ENCODE measurements around the gene HDAC7.

Gene HDAC7

GRCh38 chr12:47819896-47820630 is at the start of gene HDAC7:
HDAC7 (minus strand) TSS chr12:47819903; CDS start chr12:47819785, 118 bp downstream.
- peak; percentile 68 to 76 for DNase-seq

DNA sequence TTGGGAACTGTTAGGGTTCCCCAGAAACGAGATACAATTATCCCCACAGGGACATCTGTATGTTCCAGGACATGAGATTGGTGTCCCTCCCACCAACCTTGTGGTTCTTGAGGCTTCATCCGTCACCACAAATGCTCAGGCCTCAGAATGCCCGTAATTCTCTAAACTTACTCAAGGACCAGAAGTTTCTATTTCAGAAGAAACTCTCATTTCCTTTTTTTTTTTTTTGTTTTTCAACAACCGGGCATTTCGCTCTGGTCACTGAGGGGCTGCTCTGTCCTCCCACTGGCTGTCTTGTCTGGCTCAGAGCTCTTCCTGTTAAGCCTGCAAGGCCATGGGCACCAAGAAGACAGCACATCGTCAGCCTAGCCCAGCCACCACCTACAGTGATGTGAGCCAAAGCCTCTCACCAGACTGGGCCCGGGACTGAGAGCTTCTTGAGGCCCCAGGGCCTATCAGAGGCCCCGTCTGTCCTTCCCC is 48.9 kb upstream of the HDAC7 start:
- DNase-seq: no peak

DNA sequence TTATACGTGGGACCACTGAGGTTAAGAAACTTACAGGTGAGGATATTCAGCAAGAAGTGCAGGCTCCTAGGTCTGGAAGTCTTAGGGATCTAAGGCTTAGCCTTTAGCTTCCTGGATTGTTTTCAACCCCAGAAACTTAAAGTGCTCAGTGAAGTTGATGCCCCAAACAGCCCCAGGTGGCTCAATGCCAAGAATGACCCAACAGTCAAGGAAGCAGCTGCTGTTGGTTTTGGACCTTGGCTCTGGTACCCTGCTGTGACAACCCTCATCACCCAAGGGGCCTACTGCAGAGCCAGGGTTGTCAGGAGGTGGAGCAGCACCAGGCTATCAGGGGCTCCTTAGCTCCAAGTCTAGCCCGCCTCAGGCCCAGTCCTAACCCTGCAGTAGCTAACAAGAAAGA is 48.3 kb upstream of the HDAC7 start:
- no peak for DNase-seq

- DNase-seq: no peak
These were observed 47.8 kb upstream of the HDAC7 start for GRCh38 chr12:47867495-47867941.

DNA sequence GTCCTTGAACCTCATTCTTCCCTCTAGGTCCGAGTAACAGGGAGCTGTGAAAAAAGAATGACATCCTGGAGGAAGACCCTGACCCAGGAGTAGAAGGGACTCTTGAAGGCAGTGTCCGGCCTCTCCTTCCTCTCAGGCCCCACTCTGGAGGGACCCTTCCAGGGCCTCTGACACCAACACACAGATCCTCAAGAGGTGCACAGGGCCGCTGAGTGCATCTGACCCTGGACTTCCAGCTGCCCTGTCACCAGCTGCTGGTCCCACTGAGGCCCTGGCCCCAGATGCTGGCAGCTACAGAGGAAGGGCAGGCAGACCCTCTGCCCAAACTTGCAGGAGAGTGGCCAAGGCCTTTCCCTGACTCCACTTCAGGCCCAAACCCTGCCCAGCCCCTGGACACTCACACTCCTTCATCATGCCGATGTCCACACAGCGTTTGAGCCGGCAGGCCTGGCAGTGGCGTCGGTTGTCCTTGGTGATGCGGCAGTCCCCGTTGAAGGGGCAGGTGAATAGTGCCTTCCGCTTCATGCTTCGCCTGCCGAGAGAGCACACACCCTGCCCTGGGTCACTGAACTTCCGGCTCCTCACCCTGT is 45.0 kb upstream of the HDAC7 start:
- no peak for DNase-seq

GRCh38 chr12:47863985-47864384 is 44.3 kb upstream of the HDAC7 start:
- DNase-seq: no peak

- DNase-seq: no peak
These were observed 43.8 kb upstream of the HDAC7 start for GRCh38 chr12:47863467-47863866.

- DNase-seq: no peak
These were observed 43.2 kb upstream of the HDAC7 start for GRCh38 chr12:47862881-47863280.

GRCh38 chr12:47862167-47862750 is 42.6 kb upstream of the HDAC7 start:
- DNase-seq: no peak

GRCh38 chr12:47860873-47861272 is 41.2 kb upstream of the HDAC7 start:
- DNase-seq: no peak

- DNase-seq: no peak
These were observed 40.7 kb upstream of the HDAC7 start for GRCh38 chr12:47860279-47860841.

DNA sequence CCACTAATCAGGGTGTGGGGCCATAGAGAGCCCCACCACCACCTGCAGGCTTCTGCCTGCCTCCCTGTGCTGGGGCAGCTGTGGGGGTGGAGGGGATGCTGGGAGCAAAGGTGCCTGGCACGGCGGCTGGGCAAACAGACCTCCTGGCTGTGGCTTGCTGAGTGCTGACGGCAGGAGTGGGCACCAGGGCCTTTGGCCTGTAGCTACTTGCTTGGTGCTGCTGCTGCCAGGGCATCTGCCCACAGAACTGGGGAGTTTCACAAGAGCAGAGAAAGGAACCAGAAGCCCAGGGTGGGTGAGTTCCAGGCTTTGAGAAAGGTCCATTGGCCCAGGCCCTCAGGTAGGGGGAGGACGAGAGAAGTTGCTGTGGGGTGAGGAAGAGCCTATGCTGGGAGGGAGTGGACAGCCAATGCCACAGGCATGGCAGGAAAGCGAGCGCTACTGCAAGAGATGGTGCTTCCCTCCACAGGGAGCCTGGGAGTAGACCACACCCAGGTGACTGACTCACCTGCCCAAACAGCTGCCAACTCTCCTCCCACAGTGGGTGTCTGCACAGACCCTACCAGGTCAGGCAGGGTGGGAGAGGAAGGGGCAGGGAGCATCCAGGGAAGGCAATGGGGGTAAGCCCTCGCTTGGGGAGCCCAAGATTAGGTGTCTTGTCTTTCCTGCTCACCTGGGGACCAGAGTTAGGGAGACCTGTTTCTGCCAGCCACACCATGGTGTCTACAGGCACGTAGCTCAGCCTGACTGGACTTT is 39.0 kb upstream of the HDAC7 start:
- no peak for DNase-seq

- no peak for DNase-seq
These were observed 37.2 kb upstream of the HDAC7 start for GRCh38 chr12:47856721-47857575.

DNA sequence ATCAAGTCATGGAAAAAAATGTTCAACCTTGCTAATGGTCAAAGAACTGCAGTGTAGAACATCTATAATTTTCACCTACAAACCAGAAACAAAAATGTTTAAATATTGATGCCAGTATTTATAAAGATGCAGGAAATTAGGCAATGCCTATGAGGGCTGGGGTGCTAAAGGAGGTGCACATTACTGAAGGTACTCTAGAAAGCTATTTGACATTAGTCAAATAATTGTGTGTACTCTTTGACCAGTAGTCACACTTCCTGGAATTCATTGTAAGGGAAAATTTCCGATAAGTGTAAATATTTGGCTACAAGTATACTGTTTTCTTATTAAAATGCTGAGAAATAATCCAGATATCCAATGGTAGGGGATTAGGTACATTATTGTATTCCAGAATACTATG is 36.4 kb upstream of the HDAC7 start:
- no peak for DNase-seq

DNA sequence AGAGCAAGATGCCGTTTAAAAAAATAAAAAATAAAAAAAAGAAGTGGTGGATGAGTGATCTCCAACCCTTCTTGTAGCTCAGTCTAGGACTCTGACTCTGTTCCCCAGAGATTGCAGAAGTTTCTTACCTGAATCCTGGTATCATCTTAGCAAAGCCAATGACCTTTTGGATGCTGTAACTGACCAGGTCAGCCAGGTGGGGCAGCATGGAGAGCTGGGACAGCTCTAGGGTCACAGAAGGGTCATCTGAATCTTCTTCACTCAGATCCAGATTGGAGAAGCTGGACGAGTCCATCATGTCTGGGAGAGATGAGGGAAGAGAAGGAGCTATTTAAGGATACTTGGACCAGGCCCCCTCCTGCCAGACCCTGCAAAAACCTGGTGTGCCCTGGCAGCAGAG is 35.8 kb upstream of the HDAC7 start:
- DNase-seq: no peak

DNA sequence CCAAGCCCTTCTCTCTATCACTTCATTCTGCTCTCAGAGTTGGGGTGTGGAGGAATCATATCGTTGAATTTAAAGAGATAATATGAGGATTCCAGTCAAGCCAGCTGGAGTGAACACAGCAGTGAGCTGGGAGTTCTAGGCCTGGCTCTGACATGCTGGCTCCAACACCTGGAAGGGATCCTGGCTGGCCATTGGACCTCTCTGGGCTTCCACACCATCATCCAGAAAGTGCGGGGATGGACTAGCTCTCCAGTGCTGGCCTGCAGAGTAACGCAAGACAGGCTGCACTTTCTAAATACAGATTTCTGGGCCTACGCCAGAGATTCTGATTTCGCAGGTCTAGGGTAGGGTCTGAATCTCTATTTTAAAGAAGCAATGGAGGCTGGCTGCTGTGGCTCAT is 34.8 kb upstream of the HDAC7 start:
- no peak for DNase-seq

- no peak for DNase-seq
These were observed 32.4 kb upstream of the HDAC7 start for GRCh38 chr12:47852096-47852571.

DNA sequence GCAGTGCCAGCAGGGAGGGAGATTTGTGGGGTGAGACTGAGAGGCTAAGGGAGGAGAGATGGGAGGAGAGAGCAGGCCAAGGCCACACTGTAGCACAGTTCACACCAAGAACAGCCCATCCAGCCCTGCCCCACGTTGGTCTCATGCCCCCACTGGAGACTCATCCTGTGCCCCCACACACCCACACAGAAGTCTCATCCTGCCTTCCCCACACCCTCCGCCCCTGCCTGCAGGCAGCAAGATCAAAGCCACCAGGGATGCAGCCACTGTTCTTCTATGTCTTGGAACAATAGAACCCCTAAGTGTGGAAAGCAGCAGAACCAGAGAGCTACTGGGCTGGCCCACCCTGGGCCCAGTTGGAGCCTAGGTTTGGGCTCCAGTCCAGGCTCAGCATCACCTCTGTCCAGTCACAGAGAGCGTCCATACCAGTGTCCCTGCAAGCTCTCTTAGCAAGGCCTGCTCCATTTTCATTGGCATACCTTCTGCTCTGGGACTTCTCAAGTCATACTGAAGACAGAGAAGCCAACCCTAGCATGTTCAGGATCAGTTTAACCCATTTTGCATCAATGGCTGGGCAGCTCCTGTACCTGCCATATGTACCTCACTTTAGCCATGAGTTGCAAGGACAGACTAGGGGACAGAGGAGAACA is 31.7 kb upstream of the HDAC7 start:
- DNase-seq: no peak

DNA sequence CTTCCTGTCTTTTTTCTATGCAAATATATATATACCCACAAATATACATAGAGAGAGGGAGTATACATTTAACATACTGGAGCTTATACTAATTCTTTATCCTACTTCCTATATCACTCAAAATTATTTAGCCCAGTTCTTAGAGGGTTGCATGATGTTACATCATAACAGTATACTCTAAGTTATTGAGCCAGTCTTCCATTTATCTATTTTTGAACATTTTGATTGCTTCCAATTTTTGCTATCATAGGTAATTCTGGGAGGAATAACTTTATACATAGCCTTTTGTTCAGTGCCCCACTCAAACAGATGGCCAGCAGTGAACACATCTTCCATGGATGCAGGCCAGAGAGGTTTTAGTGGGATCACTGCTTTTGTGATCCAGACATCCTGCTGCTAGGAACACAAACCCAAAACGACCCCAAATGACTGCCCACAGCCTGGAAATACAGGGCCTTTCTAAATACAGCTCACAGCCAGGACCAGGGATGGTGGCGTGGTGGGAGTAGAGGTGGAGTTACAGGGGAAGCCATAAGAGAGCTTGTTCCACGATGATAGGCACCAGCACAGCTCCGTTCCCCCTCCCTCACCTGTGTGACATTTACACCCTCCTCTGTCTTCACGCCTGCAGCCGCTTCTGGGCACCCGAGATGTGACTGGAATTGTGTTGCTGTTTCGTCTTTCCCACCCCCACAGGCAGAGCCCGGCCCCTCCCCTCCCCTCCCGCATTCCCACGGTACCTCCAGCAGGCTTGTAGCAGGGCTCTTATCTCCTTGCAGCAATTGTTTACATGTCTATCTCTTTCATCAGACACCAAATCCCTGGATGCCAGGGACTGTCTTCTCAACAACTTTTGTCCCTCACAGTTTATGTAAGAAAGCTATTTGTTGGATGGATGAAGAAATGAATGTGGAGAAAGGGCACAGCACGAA is 30.7 kb upstream of the HDAC7 start:
- DNase-seq: no peak

GRCh38 chr12:47849261-47849660 is 29.6 kb upstream of the HDAC7 start:
- no peak for DNase-seq
